CD4-positive, alpha-beta memory T cell (primary cell): Measurements from ENCODE around the gene MCM9. TPM values are rescaled to one million over a fixed set of nuclear protein-coding genes. Genes with fewer than 3 reads are reported as not detected.

Experiments used
- CTCF ChIA-PET: fragments of 350-600 bp; sonication (Branson Sonifier 250); formaldehyde crosslinking; loops from one replicate; lab custom pipeline; 2021; ENCODE audit warnings: inconsistent platforms; ENCODE audit not compliant: partially characterized antibody; lab: Charles Lee
- POLR2A ChIA-PET: fragments of 350-600 bp; sonication (Branson Sonifier 250); formaldehyde crosslinking; loops from one replicate; lab custom pipeline; 2021; ENCODE audit not compliant: partially characterized antibody; lab: Charles Lee
- DNase-seq, 5 donors: peaks; one replicate each; pipeline versions ENCODE4 v3.0.0 to v3.0.0-alpha.2; 2020 to 2022; ENCODE audit warnings: mixed read lengths in 1 of 5
- H3K27ac ChIP-seq: one replicate; pipeline ENCODE4 v1.7.0; 2013; ENCODE audit warnings: low read depth, low read length
- H3K27me3 ChIP-seq: 2 replicates; pipeline ENCODE4 v1.7.0; 2013; ENCODE audit warnings: mild to moderate bottlenecking, low read length, moderate library complexity; ENCODE audit not compliant: insufficient read depth
- H3K36me3 ChIP-seq: 2 replicates; pipeline ENCODE4 v1.7.0; 2013; ENCODE audit warnings: mild to moderate bottlenecking, low read length, moderate library complexity; ENCODE audit not compliant: insufficient read depth
- H3K4me1 ChIP-seq: 2 replicates; pipeline ENCODE4 v1.7.0; 2013; ENCODE audit warnings: mild to moderate bottlenecking, low read length, moderate library complexity; ENCODE audit not compliant: insufficient read depth
- H3K4me3 ChIP-seq, 2 donors: one replicate each; pipeline ENCODE4 v1.7.0; 2013; ENCODE audit warnings: low read length in 2 of 2, mild to moderate bottlenecking in 1 of 2
- H3K9me3 ChIP-seq, 2 donors: one replicate each; pipeline ENCODE4 v1.7.0; 2013; ENCODE audit warnings: low read length in 2 of 2, control low read depth in 1 of 2; ENCODE audit not compliant: control insufficient read depth in 1 of 2
- H3K27ac Mint-ChIP-seq, 7 donors: one replicate each; pipeline ENCODE4 v1.8.0; 2020 to 2021; ENCODE audit warnings: mixed read lengths in 7 of 7, mild to moderate bottlenecking in 6 of 7, inconsistent platforms in 3 of 7, moderate library complexity in 3 of 7
- H3K27me3 Mint-ChIP-seq, 2 donors: one replicate each; pipeline ENCODE4 v1.8.0; 2020 to 2021; ENCODE audit warnings: mixed read lengths in 2 of 2
- H3K36me3 Mint-ChIP-seq, 2 donors: one replicate each; pipeline ENCODE4 v1.8.0; 2020 to 2021; ENCODE audit warnings: mixed read lengths in 2 of 2, inconsistent platforms in 1 of 2, mild to moderate bottlenecking in 1 of 2
- H3K4me1 Mint-ChIP-seq, 4 donors: one replicate each; pipeline ENCODE4 v1.8.0; 2020 to 2021; ENCODE audit warnings: mixed read lengths in 4 of 4, mild to moderate bottlenecking in 1 of 4
- H3K4me3 Mint-ChIP-seq, 8 donors: one replicate each; pipeline ENCODE4 v1.8.0; 2020 to 2021; ENCODE audit warnings: mixed read lengths in 8 of 8, mild to moderate bottlenecking in 7 of 8, moderate library complexity in 6 of 8, inconsistent platforms in 3 of 8
- H3K9me3 Mint-ChIP-seq, 8 donors: one replicate each; pipeline ENCODE4 v1.8.0; 2020 to 2021; ENCODE audit warnings: mixed read lengths in 8 of 8, mild to moderate bottlenecking in 5 of 8, inconsistent platforms in 3 of 8, moderate library complexity in 1 of 8
- intact Hi-C: fragments of 100-400 bp; cut with micrococcal nuclease; formaldehyde crosslinking; loops from one replicate; pipeline ENCODE4 v1.15.1; 2023
- polyA plus RNA-seq, 2 donors: library from polyadenylated mRNA; unstranded; fragments of 300-500 nt; fragmentation: Illumina TruSeq; gene quantifications; one replicate each; pipeline ENCODE4 v1.2.3, GENCODE V29; 2021
- total RNA-seq, 2 experiments: library from RNA; stranded (reverse); gene quantifications; one replicate each; pipeline ENCODE4 v1.2.3, GENCODE V29; 2021

Gene MCM9
- total and polyA plus RNA-seq, 4 experiments from 2014 or later: 11.2 to 36.6 (median 24.5) TPM

DNA sequence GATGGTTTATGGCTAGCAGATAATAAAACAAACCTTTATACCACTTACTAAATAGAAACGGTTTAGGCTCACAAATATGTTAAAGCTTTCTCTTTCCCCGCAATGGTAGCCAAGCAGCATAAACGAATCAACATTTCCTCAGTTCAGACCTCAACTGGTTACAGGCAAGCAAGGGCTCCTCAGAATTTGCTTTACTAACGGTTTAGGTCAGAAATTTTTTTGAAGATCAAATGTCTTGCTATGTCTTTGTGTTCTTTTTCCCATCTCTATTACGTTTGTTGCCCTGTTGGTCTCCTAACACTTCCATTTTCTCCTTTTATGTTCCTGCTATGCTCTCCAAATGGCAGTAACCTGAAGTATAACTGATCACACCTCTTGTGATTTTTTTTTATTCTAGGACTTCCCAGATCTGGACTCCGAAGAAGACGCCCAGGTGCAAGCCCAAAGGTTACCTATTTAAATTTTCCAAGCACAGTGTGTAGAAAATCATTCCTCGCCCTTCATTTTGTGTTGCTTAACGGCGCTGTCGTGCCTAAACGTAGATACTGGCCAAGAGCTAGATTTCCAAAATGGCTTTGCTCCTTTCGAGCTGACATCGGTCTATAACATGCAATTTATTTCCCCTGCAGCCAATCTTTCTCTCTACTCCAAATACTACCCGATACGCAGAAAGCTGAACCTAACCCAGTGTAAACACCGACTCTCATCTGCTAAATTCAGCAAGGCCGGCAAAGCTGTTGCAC, 41.7 kb downstream of the MCM9 start:
- H3K9me3 Mint-ChIP-seq: peaks cover 0 to 6% (median 0%) of the 10 kb centered on the region in 8 donors
- peak overlapping the region; percentile 95 to 99 (median 98) for H3K27ac Mint-ChIP-seq
- intact Hi-C loops: loop anchor here (1.0 to 5.0 kb wide), 5 partner anchors 8 to 1216 kb away; partner anchors contain the start of genes CEP85L and NUS1
- ChIA-PET POLR2A (interaction anchor here (0.6 to 9.9 kb wide), 35 partner anchors 10 to 1291 kb away, joined by 3 to 105 read pairs (median 6); partner anchors contain the start of genes CEP85L, FAM184A, GOPC and MCM9), CTCF (interaction anchor here (0.6 to 5.9 kb wide), 11 partner anchors 11 to 328 kb away, joined by 3 to 53 read pairs (median 5); no protein-coding TSS in a partner anchor)
- no peaks in the 10 kb centered on the region for H3K36me3 ChIP-seq
- peak in 4 of 5 donors; percentile 82 to 85 (median 84) for DNase-seq
- H3K27me3 ChIP-seq: no peaks in the 10 kb centered on the region
- peaks cover 72% of the 10 kb centered on the region for H3K4me1 ChIP-seq
- H3K4me3 Mint-ChIP-seq: peak overlapping the region; percentile 89 to 100 (median 96)
- H3K9me3 ChIP-seq: no peaks in the 10 kb centered on the region
- peak overlapping the region; percentile 83 for H3K27ac ChIP-seq
- H3K36me3 Mint-ChIP-seq: peaks cover 4 to 21% of the 10 kb centered on the region in 2 donors
- H3K27me3 Mint-ChIP-seq: peaks cover 0 to 1% of the 10 kb centered on the region in 2 donors
- H3K4me1 Mint-ChIP-seq: peaks cover 49 to 77% (median 58%) of the 10 kb centered on the region in 4 donors
- peak overlapping the region; percentile 20 to 63 for H3K4me3 ChIP-seq

DNA sequence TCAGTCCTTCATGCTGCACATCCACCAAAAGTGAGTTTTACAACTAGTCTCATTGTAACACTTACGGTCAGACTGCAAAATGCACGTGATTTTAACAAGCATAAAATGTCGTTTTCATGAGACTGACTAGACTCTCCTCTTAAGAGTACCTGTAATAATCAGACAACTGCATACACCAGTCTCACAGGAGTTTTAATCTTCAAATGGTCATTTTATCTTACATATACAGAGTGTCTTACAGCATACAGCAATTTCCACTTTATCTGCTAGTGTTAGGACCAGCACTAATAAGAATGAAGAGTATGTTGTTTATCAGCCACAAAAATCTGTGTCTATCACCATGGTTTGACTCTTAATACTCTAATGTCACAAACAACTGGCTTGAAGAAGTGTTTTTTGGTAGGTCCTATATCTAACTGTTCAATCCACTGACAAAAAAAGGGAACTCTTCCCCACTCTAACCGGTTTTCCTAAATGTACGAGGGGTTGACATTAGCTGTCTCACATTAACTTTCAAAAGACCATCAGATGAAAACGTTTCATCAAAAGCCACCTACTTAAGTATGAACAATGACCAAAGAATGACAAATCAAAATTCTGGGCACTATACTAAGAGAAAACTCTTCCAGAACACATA, 42.5 kb downstream of the MCM9 start:
- POLR2A ChIA-PET: interaction anchor here (0.6 to 9.9 kb wide), 22 partner anchors 11 to 458 kb away, joined by 3 to 105 read pairs (median 12); partner anchors contain the start of genes CEP85L, FAM184A and MCM9
- H3K4me1 Mint-ChIP-seq: peaks cover 47 to 76% (median 56%) of the 10 kb centered on the region in 4 donors
- H3K27me3 Mint-ChIP-seq: peaks cover 0 to 1% of the 10 kb centered on the region in 2 donors
- H3K27ac Mint-ChIP-seq: peak overlapping the region; percentile 95 to 99 (median 98)
- H3K9me3 Mint-ChIP-seq: peaks cover 0 to 6% (median 0%) of the 10 kb centered on the region in 8 donors
- H3K4me3 Mint-ChIP-seq: peak overlapping the region; percentile 89 to 100 (median 96)
- Histone ChIP-seq H3K27me3 (no peaks in the 10 kb centered on the region), H3K9me3 (no peaks in the 10 kb centered on the region), H3K4me1 (peaks cover 71% of the 10 kb centered on the region), H3K4me3 (peak overlapping the region; percentile 20 to 63), H3K36me3 (no peaks in the 10 kb centered on the region), H3K27ac (peak overlapping the region; percentile 83)
- CTCF ChIA-PET: interaction anchor here (3.6 to 5.9 kb wide), 4 partner anchors 10 to 91 kb away, joined by 13 to 53 read pairs (median 38); no protein-coding TSS in a partner anchor
- H3K36me3 Mint-ChIP-seq: peaks cover 0 to 17% of the 10 kb centered on the region in 2 donors
- intact Hi-C loops: loop anchor here (2.0 to 5.0 kb wide), 3 partner anchors 242 to 1215 kb away; partner anchors contain the start of genes CEP85L and NUS1
- no peak for DNase-seq

DNA sequence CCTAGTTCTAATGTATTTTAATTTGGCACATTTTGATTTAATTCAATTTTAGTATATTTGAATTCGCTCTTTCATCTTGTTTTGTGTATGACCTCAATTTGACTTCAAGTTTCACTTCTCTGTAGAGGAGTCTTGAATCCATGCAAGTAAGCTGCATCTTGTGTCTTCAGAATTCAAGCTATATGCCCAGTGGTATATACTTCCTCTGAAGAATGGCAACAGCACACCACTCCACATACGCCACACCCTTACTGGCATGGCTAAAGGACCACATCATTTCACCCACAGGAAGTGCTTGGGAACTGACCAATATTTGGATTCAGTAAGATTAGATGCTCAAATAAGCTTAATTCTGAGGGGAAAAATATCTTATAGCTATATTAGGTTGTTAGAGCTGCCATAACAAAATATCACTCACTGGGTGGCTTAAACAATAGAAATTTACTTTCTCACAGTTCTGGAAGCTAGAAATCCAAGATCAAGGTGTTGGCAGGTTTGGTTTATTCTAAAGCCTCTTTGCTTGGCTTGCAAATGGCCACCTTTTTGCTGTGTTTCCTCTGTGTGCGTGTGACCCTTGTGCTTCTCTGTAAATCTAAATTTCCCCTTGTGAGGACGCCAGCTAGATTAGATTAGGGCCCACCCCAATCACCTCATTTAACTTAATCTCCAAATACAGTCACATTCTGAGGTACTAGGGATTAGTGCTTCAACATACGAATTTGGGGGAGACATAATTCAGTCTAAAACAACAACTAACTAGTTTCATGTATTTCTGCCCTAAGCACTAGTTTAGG, 43.8 kb downstream of the MCM9 start:
- H3K36me3 ChIP-seq: no peaks in the 10 kb centered on the region
- Mint-ChIP-seq H3K4me3 (peak overlapping the region; percentile 70 to 98 (median 95)), H3K27me3 (peaks cover 0 to 1% of the 10 kb centered on the region in 2 donors), H3K4me1 (peaks cover 55 to 83% (median 61%) of the 10 kb centered on the region in 4 donors), H3K36me3 (peaks cover 0 to 18% of the 10 kb centered on the region in 2 donors), H3K9me3 (peaks cover 0 to 6% (median 0%) of the 10 kb centered on the region in 8 donors), H3K27ac (peak overlapping the region; percentile 95 to 99 (median 98))
- H3K9me3 ChIP-seq: no peaks in the 10 kb centered on the region
- DNase-seq: peak in 1 of 5 donors; percentile 18
- ChIA-PET CTCF (interaction anchor here (0.6 to 5.5 kb wide), 9 partner anchors 9 to 332 kb away, joined by 3 to 35 read pairs (median 5); partner anchors contain the start of gene MCM9), POLR2A (interaction anchor here (0.7 to 9.9 kb wide), 15 partner anchors 9 to 1289 kb away, joined by 3 to 105 read pairs (median 6); partner anchors contain the start of genes CEP85L, GOPC and MCM9)
- H3K27me3 ChIP-seq: no peaks in the 10 kb centered on the region
- intact Hi-C loops: loop anchor here (5.0 kb wide), 2 partner anchors 609 to 1214 kb away; partner anchors contain the start of gene NUS1
- peak overlapping the region in 1 of 2 donors; percentile 63 for H3K4me3 ChIP-seq
- H3K27ac ChIP-seq: peak overlapping the region; percentile 83
- peaks cover 71% of the 10 kb centered on the region for H3K4me1 ChIP-seq

DNA sequence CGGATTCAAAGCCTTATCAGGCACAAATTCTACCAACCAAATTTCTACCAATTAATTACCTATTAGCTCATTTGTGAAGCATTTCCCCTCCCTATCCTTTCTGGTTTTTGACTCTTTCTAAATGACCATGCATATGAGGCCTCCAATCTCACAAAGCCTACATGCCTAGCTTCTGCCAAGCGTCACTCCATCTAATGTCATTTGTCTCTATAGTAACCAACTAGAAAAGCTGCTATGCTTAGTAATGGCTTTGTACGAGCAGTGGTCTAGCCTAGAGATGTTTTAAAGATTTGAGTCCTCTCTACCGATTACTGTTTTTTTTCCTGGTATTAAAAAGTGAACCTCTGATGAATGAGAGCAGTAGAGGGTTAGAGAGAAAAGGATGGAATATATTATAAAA, 45.8 kb downstream of the MCM9 start:
- Histone ChIP-seq H3K27me3 (no peaks in the 10 kb centered on the region), H3K9me3 (no peaks in the 10 kb centered on the region), H3K4me1 (peaks cover 77% of the 10 kb centered on the region), H3K36me3 (no peaks in the 10 kb centered on the region), H3K4me3 (no peak overlapping the region), H3K27ac (peak overlapping the region; percentile 27)
- peaks cover 0 to 1% of the 10 kb centered on the region in 2 donors for H3K27me3 Mint-ChIP-seq
- CTCF ChIA-PET: interaction anchor here (1.2 to 3.6 kb wide), 4 partner anchors 8 to 113 kb away, joined by 3 to 13 read pairs (median 4); no protein-coding TSS in a partner anchor
- H3K36me3 Mint-ChIP-seq: peaks cover 0 to 13% of the 10 kb centered on the region in 2 donors
- H3K4me3 Mint-ChIP-seq: peak overlapping the region in 5 of 8 donors; percentile 12 to 66 (median 44)
- no peak for DNase-seq
- POLR2A ChIA-PET: interaction anchor here (1.3 to 9.9 kb wide), 5 partner anchors 7 to 178 kb away, joined by 4 to 105 read pairs (median 100); no protein-coding TSS in a partner anchor
- H3K27ac Mint-ChIP-seq: peak overlapping the region; percentile 74 to 97 (median 91)
- peaks cover 0 to 6% (median 0%) of the 10 kb centered on the region in 8 donors for H3K9me3 Mint-ChIP-seq
- peaks cover 65 to 93% (median 74%) of the 10 kb centered on the region in 4 donors for H3K4me1 Mint-ChIP-seq
- intact Hi-C loops: no loop called here

DNA sequence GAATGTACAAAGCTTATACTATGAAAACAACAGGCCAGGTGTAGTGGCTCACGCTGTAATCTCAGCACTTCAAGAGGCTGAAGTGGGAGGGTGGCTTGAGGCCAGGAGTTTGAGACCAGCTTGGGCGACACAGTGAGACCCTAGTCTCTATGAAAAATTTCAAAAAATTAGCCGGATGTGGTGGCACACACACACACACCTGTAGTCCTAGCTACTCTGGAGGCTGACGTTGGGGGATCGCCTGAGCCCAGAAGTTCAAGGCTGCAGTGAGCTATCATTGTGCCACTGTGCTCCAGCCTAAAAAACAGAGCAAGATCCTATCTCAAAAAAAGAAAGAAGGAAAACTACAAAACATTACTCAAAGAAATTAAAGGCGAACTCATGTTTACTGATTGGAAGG, 48.3 kb downstream of the MCM9 start:
- H3K27me3 ChIP-seq: no peaks in the 10 kb centered on the region
- POLR2A ChIA-PET: interaction anchor here (0.7 to 1.1 kb wide), 2 partner anchors 8 to 90 kb away, joined by 3 read pairs; no protein-coding TSS in a partner anchor
- Mint-ChIP-seq H3K27ac (peak overlapping the region; percentile 71 to 88 (median 76)), H3K4me1 (peaks cover 65 to 93% (median 83%) of the 10 kb centered on the region in 4 donors), H3K4me3 (peak overlapping the region in 7 of 8 donors; percentile 14 to 64 (median 51)), H3K36me3 (peaks cover 0 to 2% of the 10 kb centered on the region in 2 donors), H3K27me3 (no peaks in the 10 kb centered on the region), H3K9me3 (no peaks in the 10 kb centered on the region)
- intact Hi-C loops: no loop called here
- peaks cover 89% of the 10 kb centered on the region for H3K4me1 ChIP-seq
- no peaks in the 10 kb centered on the region for H3K9me3 ChIP-seq
- CTCF ChIA-PET: interaction anchor here (0.9 to 1.1 kb wide), 3 partner anchors 10 to 12 kb away, joined by 3 read pairs; no protein-coding TSS in a partner anchor
- no peak overlapping the region for H3K27ac ChIP-seq
- no peaks in the 10 kb centered on the region for H3K36me3 ChIP-seq
- no peak for DNase-seq
- H3K4me3 ChIP-seq: no peak overlapping the region
